IPS DF 6.9 (cell line): Measurements from ENCODE around the gene ARHGAP22.
A peak's percentile ranks its signal among the peaks of the same experiment; 100 is the strongest.
"Not testable (repeated sequence)": the region's sequence is repeated elsewhere in the genome, so short reads cannot be mapped to it uniquely, and the experiment has no call there.

Experiments
- DNase-seq: peaks from one replicate; pipeline ENCODE4 v3.0.0-alpha.2; 2013; ENCODE audit warnings: low read depth, low spot score
- H3K27ac ChIP-seq: one replicate; pipeline ENCODE4 v1.5.1; 2013; ENCODE audit warnings: low read length, control low read depth
- H3K27me3 ChIP-seq: 2 replicates; pipeline ENCODE4 v1.6.1; 2013; ENCODE audit warnings: mild to moderate bottlenecking, low read length; ENCODE audit not compliant: control insufficient read depth, insufficient read depth
- H3K36me3 ChIP-seq: 2 replicates; pipeline ENCODE4 v1.6.1; 2013; ENCODE audit warnings: low read length; ENCODE audit not compliant: control insufficient read depth, insufficient read depth
- H3K4me1 ChIP-seq: 2 replicates; pipeline ENCODE4 v1.6.1; 2013; ENCODE audit warnings: low read length; ENCODE audit not compliant: control insufficient read depth, insufficient read depth
- H3K4me3 ChIP-seq: 2 replicates; pipeline ENCODE4 v1.5.1; 2013; ENCODE audit warnings: mild to moderate bottlenecking, low read length
- H3K9me3 ChIP-seq: 2 replicates; pipeline ENCODE4 v1.6.1; 2013; ENCODE audit warnings: low read length, inconsistent platforms; ENCODE audit not compliant: control insufficient read depth, insufficient read depth
- WGBS: extraction: QIAGEN DNeasy Blood & Tissue Kit; methylation state at CpG from one replicate; pipeline ENCODE4 v1.1.7; 2013; ENCODE audit warnings: mixed read lengths, missing lambda C conversion rate; ENCODE audit not compliant: insufficient read length, insufficient coverage; 5-methylcytosine and 5-hydroxymethylcytosine counted together

The ARHGAP22 gene, protein sequence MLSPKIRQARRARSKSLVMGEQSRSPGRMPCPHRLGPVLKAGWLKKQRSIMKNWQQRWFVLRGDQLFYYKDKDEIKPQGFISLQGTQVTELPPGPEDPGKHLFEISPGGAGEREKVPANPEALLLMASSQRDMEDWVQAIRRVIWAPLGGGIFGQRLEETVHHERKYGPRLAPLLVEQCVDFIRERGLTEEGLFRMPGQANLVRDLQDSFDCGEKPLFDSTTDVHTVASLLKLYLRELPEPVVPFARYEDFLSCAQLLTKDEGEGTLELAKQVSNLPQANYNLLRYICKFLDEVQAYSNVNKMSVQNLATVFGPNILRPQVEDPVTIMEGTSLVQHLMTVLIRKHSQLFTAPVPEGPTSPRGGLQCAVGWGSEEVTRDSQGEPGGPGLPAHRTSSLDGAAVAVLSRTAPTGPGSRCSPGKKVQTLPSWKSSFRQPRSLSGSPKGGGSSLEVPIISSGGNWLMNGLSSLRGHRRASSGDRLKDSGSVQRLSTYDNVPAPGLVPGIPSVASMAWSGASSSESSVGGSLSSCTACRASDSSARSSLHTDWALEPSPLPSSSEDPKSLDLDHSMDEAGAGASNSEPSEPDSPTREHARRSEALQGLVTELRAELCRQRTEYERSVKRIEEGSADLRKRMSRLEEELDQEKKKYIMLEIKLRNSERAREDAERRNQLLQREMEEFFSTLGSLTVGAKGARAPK

DNA sequence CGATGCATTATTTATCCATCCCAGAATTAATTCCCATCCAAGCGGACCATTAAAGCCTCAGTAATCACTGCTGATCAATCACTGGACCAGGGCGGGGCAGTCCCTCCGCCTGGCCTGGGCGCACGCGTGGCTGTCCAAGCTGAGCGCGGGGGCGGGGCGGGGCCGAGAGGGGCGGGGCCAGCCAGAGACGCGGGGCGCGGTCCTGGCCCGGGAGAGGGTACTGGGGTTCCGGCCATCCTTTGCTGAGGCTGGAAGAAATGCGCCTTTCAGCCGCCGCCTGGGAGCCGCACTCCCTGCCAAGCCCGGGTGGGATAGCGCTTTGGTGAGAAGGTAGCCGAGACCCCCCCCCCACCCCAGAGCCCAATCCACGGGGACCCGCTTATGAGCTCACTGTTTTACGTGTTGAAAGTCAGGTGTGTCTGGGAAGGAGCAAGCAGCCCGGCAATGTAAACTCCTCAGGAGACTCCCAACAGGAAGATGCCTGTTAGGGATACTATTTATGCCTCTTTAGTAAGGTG lies at the start of gene ARHGAP22:
Gene ARHGAP22 (minus strand): TSS at position 83 of the 518 bp plus-strand sequence. CDS start 277 bp downstream, outside the sequence.
- DNase-seq, result no peak
- H3K4me1 ChIP-seq, result peaks cover 4% of the 10 kb centered on the region; the same call in 1 of the 2 replicates
- no peaks in the 10 kb centered on the region for H3K36me3 ChIP-seq
- no CpG with 5 or more reads among the region's 30 CpGs for WGBS
- peak within 1 kb of the TSS; percentile 24; the same call in 1 of the 2 replicates for H3K4me3 ChIP-seq
- no peaks in the 10 kb centered on the region for H3K9me3 ChIP-seq
- H3K27me3 ChIP-seq, result peaks cover 7% of the 10 kb centered on the region; the same call in 1 of the 2 replicates
- H3K27ac ChIP-seq, result no peak within 1 kb of the TSS

DNA sequence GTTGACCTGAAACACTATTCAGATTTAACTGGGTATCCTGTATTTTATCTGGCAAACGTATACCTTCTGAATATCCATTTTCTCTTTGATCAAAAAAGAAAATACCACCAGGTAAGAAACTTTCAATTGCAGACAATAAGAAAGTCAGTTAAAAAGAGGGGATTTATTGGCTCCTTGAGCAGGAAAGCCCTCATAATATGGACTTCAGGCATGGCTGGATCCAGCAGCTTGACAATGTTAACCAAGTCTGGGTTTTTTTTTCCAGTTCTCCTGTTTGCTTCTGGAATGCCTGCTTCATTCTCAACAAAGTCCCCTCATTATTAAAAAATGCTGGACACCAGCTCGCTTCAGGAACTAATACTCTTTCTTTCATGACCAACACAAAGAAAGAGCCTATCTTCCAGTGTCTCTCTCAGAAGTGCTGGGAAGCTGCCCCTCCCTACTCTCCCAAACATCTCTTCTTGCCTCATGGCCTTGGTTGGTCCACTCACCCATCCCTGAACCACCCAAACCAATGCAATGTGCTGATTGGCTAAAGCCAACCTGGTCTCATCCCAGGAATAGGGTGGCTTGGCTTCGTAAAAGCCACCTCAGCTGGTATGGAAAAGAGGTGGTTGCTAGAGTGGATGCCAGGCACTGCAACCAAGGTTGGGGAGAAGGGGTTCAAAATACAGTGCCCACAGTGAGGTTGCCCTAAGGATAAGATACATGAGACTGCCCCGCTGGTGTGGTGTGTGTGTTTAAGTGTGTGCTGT lies 49.2 kb upstream of the ARHGAP22 start:
- no CpG with 5 or more reads among the region's 4 CpGs for WGBS
- no peaks in the 10 kb centered on the region for H3K9me3 ChIP-seq
- H3K36me3 ChIP-seq, result no peaks in the 10 kb centered on the region
- H3K27me3 ChIP-seq, result no peaks in the 10 kb centered on the region; the same call in none of the 2 replicates
- H3K4me3 ChIP-seq, result no peak overlapping the region
- H3K4me1 ChIP-seq, result peaks cover 3% of the 10 kb centered on the region
- H3K27ac ChIP-seq, result no peak overlapping the region
- DNase-seq, result no peak

GRCh38 chr10:48653347-48653746 lies 48.5 kb upstream of the ARHGAP22 start:
- Histone ChIP-seq H3K4me1 (peaks cover 3% of the 10 kb centered on the region), H3K27me3 (no peaks in the 10 kb centered on the region; the same call in none of the 2 replicates), H3K4me3 (no peak overlapping the region), H3K27ac (no peak overlapping the region), H3K9me3 (no peaks in the 10 kb centered on the region), H3K36me3 (no peaks in the 10 kb centered on the region)
- DNase-seq, result no peak
- WGBS, result no CpG with 5 or more reads among the region's 5 CpGs

DNA sequence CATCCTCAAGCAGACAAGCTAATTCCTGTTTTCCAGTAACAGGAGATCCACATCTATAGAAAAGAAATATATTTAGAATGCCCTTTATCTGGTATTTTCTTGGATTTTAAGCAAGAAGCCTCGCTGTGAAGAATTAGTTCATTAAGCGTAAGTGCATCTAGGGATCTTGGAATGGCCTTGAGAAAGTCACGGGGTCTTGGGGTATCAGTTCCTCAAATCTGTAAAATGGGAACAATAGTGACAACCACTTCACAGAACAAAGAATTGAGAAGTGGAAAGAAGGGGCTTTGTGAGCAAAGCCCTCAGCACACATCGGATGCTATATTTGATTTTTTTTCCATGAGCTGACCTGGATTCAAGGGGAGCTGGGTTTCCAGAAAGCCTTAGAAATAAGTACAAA lies 47.5 kb upstream of the ARHGAP22 start:
- H3K4me3 ChIP-seq, result no peak overlapping the region
- no peaks in the 10 kb centered on the region; the same call in none of the 2 replicates for H3K27me3 ChIP-seq
- no CpG with 5 or more reads among the region's 4 CpGs for WGBS
- H3K36me3 ChIP-seq, result no peaks in the 10 kb centered on the region
- no peak for DNase-seq
- no peak overlapping the region for H3K27ac ChIP-seq
- peaks cover 3% of the 10 kb centered on the region for H3K4me1 ChIP-seq
- no peaks in the 10 kb centered on the region for H3K9me3 ChIP-seq

DNA sequence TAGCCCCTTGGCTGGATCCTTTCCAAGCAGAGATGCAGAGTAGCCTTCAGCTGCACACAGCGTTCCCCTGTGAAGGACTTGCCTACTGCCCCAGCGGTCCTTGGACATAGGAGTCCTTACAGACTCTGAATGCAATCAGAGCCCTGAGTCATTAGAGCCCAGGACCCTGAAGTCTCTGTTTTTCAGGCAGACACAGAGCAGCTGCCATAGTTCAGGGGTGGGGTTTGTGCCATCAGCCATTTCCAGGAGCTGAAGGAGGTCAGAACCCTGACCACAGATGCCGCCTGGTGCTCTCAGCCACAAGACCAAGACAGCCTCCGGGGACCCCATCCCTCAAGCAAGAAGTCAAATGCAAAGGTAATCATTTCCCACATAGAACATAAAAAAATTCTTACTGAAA lies 47.0 kb upstream of the ARHGAP22 start:
- DNase-seq, result no peak
- no peak overlapping the region for H3K27ac ChIP-seq
- no peak overlapping the region for H3K4me3 ChIP-seq
- whole genome bisulfite sequencing, result no CpG with 5 or more reads among the region's 4 CpGs
- H3K36me3 ChIP-seq, result no peaks in the 10 kb centered on the region
- H3K4me1 ChIP-seq, result peaks cover under 1% of the 10 kb centered on the region
- H3K9me3 ChIP-seq, result no peaks in the 10 kb centered on the region
- H3K27me3 ChIP-seq, result no peaks in the 10 kb centered on the region; the same call in none of the 2 replicates

DNA sequence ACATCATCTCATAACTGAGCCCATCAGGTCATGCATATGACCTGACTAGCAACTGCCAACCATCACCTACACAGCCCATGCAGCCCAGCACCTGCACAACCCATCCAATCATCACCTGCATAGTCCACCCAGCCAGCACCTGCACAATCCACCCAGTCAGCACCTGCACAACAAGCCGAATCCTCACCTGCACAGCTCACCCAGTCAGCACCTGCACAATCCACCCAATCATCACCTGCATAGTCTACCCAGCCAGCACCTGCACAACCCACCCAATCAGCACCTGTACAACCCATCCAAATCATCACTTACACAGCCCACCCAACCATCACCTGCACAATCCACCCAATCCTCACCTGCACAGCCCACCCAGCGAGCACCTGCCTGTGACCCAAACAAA lies 46.4 kb upstream of the ARHGAP22 start:
- no peak for DNase-seq
- no peaks in the 10 kb centered on the region for H3K9me3 ChIP-seq
- no peak overlapping the region for H3K27ac ChIP-seq
- H3K27me3 ChIP-seq, result no peaks in the 10 kb centered on the region; the same call in 1 of the 2 replicates
- no peaks in the 10 kb centered on the region for H3K36me3 ChIP-seq
- H3K4me1 ChIP-seq, result no peaks in the 10 kb centered on the region; the same call in 1 of the 2 replicates
- no peak overlapping the region for H3K4me3 ChIP-seq
- no CpG with 5 or more reads among the region's 2 CpGs for whole genome bisulfite sequencing

- no peaks in the 10 kb centered on the region for H3K9me3 ChIP-seq
- no peaks in the 10 kb centered on the region for H3K36me3 ChIP-seq
- DNase-seq, result no peak
- H3K4me3 ChIP-seq, result no peak overlapping the region
- no CpG with 5 or more reads among the region's 7 CpGs for WGBS
- H3K4me1 ChIP-seq, result no peaks in the 10 kb centered on the region
- no peaks in the 10 kb centered on the region; the same call in 1 of the 2 replicates for H3K27me3 ChIP-seq
- H3K27ac ChIP-seq, result no peak overlapping the region
Observed at GRCh38 chr10:48649349-48649944, 44.6 kb upstream of the ARHGAP22 start.

- WGBS, result no CpG with 5 or more reads among the region's 12 CpGs
- no peaks in the 10 kb centered on the region for H3K4me1 ChIP-seq
- DNase-seq, result no peak
- H3K27me3 ChIP-seq, result no peaks in the 10 kb centered on the region; the same call in 1 of the 2 replicates
- H3K36me3 ChIP-seq, result no peaks in the 10 kb centered on the region
- no peaks in the 10 kb centered on the region for H3K9me3 ChIP-seq
- H3K4me3 ChIP-seq, result no peak overlapping the region
- no peak overlapping the region for H3K27ac ChIP-seq
Observed at GRCh38 chr10:48648172-48648942, 43.5 kb upstream of the ARHGAP22 start.

DNA sequence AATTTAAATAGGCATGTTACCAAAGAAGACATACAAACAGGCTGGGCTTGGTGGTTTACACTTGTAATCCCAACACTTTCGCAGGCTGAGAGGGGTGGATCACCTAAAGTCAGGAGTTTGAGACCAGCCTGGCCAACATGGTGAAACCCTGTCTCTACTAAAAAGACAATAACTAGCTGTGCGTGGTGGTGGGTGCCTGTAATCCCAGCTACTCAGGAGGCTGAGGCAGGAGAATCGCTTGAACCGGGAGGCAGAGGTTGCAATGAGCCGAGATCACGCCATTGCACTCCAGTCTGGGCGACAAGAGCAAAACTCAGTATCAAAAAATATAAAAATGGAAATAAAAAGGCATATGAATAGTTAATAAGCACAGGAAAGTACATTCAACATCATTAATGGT lies 42.2 kb upstream of the ARHGAP22 start:
- not testable (repeated sequence) for H3K4me3 ChIP-seq, DNase-seq, H3K4me1 ChIP-seq, H3K27ac ChIP-seq, H3K27me3 ChIP-seq, H3K36me3 ChIP-seq, H3K9me3 ChIP-seq
- no CpG with 5 or more reads among the region's 7 CpGs for WGBS
